HG02588 (cell line): ENCODE measurements around the gene MCRIP2.

ENCODE experiments used
- ATAC-seq: cut with Tn5 transposase; IDR thresholded peaks from one replicate; pipeline ENCODE4 v1.9.1; 2021; ENCODE audit warnings: mild to moderate bottlenecking, moderate library complexity; ENCODE audit not compliant: unreplicated experiment

The MCRIP2 gene

GRCh38 chr16:631808-632358 is 9.7 kb upstream of the MCRIP2 start:
- no peak for ATAC-seq

DNA sequence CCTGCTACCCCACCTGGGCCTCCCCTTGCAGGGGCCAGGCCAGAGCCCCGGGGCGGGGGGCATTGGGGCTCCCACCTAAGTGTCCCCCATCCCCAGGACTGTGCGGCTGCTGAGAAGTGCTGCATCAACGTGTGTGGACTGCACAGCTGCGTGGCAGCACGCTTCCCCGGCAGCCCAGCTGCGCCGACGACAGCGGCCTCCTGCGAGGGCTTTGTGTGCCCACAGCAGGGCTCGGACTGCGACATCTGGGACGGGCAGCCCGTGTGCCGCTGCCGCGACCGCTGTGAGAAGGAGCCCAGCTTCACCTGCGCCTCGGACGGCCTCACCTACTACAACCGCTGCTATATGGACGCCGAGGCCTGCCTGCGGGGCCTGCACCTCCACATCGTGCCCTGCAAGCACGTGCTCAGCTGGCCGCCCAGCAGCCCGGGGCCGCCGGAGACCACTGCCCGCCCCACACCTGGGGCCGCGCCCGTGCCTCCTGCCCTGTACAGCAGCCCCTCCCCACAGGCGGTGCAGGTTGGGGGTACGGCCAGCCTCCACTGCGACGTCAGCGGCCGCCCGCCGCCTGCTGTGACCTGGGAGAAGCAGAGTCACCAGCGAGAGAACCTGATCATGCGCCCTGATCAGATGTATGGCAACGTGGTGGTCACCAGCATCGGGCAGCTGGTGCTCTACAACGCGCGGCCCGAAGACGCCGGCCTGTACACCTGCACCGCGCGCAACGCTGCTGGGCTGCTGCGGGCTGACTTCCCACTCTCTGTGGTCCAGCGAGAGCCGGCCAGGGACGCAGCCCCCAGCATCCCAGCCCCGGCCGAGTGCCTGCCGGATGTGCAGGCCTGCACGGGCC is 8.9 kb upstream of the MCRIP2 start:
- ATAC-seq, result no peak

DNA sequence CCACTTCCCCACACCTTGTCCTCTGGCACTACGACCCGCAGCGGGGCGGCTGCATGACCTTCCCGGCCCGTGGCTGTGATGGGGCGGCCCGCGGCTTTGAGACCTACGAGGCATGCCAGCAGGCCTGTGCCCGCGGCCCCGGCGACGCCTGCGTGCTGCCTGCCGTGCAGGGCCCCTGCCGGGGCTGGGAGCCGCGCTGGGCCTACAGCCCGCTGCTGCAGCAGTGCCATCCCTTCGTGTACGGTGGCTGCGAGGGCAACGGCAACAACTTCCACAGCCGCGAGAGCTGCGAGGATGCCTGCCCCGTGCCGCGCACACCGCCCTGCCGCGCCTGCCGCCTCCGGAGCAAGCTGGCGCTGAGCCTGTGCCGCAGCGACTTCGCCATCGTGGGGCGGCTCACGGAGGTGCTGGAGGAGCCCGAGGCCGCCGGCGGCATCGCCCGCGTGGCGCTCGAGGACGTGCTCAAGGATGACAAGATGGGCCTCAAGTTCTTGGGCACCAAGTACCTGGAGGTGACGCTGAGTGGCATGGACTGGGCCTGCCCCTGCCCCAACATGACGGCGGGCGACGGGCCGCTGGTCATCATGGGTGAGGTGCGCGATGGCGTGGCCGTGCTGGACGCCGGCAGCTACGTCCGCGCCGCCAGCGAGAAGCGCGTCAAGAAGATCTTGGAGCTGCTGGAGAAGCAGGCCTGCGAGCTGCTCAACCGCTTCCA is 8.1 kb upstream of the MCRIP2 start:
- no peak for ATAC-seq

- ATAC-seq, result no peak
Measured at GRCh38 chr16:634051-634670, 7.5 kb upstream of the MCRIP2 start.

DNA sequence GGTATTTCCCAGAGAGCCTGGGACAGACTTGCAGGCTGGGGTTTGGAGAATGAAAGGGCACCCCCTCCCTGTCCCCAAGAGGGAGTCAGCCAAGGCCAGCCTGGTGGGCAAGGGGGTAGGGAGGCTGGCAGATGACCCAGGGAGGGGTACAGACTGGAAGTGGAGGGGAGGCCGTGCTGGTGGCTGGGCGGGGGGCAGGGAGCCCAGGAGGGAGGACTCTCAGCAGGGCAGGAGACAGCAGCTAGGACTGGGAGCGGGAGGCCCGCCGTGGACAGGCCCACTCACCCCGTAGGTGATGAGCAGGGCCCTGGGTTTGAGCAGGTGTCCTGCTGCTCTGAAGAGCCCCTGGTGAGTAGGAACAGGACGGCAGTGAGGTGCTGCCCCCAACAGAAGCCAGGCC is 6.6 kb upstream of the MCRIP2 start:
- no peak for ATAC-seq

- ATAC-seq, result no peak
Measured at GRCh38 chr16:635573-636205, 5.9 kb upstream of the MCRIP2 start.

DNA sequence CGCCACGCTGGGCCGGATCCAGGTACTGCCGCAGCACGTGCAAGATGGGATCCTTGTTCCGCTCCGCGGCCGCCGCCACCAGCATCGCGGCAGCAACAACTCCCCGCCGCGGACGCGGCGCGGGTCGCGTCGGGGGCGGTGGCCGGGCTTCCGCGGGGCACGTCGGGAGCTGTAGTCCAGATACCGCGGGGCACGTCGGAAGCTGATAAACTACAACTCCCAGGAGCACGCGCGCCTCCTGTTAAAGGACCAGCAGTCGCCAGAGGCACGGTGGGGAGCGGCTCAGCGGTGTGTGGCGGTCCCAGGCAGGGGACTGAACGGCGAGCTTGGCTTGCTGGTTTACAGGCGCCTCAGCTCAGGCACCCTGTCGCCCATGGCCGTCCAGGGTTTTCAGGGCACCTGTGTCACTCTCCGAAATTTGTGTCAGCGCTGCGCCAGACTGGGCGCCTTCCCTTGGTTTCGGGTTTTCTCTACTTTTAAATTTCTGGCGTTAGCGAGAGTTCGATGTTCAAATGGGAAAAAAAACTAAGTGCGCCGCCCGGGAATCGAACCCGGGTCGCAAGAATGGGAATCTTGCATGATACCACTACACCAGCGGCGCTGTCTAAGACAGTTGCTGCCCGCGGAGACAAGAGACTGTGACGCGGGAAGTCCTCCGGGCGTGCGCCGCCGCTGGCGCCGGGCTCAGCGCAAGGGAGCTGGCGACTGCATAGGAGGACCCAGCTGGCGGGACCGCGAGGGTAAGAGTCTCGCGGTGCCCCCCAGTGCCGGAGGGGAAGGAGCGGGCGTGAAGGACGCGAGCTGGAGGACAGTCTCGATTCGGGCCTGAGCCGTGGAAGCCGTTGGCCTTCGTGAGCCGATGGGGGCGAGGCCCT is 5.2 kb upstream of the MCRIP2 start, which contains the start of gene METTL26:
Gene METTL26, minus strand, starts transcription at position 100 of the 875 bp plus-strand sequence. Its CDS starts 15 bp downstream, at position 85.
- ATAC-seq, result peak; percentile 50

- ATAC-seq, result no peak
Measured at GRCh38 chr16:637081-638018, 4.3 kb upstream of the MCRIP2 start.

DNA sequence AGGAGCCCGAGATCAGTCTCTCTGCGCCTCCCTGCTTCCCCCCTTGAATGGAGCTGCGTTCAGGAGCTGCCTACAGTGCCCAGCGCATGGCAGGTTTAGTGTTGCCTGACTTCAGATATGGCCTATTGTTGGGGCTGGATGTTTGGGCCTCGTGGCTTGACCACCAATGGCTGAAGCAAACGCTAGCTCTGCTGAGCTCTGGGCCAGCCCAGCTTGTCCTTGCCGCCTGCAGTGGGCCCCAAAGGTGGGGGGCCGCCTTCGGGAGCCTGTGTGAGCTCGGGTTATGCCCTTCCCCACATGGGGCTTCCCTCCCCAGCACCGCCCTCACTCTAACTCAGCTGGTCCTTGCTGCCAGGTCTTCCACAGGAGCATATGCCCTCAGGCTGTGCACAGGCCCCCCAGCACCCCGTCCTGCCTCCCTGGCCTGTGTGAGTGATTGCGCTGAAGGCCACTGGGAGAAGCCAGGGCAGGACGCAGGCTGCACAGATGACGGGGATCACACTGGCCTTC is 3.5 kb upstream of the MCRIP2 start:
- no peak for ATAC-seq

DNA sequence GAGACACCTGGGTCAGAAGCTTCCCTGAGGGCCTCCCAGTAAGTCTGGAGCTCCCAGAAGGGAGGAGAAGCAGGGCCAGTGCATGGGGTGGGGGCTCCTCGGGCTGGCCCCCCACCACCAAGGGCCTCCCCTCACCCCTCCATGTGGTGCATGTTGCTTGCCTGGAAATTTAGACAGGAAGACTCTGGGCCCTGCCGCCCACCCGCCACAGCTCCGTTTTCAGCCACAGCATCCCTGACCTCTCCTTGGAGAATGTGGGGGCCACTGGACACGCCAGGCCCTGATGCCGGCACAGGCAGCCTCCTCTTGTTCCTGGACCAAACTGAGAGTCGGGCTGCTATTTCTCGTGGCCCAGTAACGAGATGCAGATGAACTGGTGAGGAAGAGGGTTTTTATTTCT is 2.8 kb upstream of the MCRIP2 start:
- ATAC-seq, result no peak

GRCh38 chr16:640614-641013 is 1.0 kb upstream of the MCRIP2 start:
- no peak for ATAC-seq

GRCh38 chr16:642189-643049 is 791 bp downstream of the MCRIP2 start:
- peak; percentile 35 for ATAC-seq

GRCh38 chr16:643050-643368 is 1.4 kb downstream of the MCRIP2 start:
- no peak for ATAC-seq

GRCh38 chr16:644556-644955 is 2.9 kb downstream of the MCRIP2 start:
- ATAC-seq, result no peak

DNA sequence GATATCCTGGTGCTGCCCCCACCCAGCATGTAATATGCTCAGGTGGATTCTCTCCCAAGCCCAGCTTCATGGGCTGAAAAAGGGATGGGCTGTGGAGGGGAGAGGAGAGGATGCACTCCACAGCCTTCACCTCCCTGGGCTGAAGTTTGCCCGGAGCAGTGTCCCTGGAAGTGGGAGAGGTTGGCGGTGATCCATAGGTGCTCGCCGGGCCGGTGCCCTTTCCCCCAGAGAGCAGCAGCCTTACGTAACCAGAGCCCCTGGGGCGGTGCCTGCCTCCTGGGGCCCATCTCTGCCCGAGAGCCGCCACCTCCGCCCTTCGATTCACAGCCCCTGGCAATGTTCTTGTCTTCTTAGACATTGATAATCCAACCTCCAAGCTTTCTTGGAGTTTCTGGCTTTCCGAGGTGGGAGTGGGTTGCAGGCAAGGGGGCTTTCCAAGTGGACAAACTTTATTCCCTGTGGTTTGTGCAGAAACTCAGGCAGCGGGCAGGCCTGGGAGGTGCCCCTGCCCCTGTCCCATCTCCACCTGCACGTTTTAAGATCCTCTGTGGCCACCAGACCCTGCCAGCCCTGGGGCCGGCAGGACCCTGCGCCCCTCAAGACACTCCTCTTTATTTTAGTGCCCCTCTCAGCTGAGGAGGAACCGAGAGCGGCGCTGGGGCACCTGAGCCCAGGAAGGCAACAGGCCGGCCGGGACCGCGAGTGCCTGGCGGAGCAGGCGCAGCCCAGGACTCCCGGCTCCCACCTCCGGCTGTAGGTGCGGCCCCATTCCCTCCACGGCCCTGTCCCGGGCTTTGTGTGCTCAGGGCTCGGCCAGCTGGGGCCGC is 4.4 kb downstream of the MCRIP2 start:
- no peak for ATAC-seq

GRCh38 chr16:646679-647172 is 5.1 kb downstream of the MCRIP2 start:
- ATAC-seq, result no peak
